NCI-H82 treated with DMSO at 0.1 percent for 48 hours (cell line): ENCODE measurements around the gene CAMKV.
A peak's percentile ranks its signal among the peaks of the same experiment; 100 is the strongest.

Experiments
- DNase-seq: peaks from one replicate; lab custom pipeline; 2025; ENCODE audit not compliant: unreplicated experiment; lab: John Stamatoyannopoulos, UW

Gene CAMKV

GRCh38 chr3:49896345-49896744 is 26.6 kb upstream of the CAMKV start:
- DNase-seq, result no peak

DNA sequence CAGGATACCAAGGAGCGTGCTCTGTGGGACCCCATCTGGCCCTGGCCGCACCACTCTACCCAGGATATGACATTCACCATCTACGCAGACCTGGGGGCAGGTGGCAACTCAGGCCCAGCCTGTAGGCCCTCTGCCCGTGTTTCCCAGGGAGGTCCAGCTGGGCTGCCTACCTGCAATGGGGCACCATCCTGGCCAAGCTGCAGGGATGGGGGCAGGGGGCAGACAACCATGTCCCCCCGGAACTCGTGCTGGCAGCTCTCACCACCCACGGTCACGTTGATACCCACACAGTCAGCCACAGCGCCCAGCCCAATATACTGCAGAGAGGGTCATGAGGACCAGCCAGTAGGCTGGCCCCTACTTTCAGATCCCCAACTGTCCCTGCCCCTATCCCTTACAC is 26.1 kb upstream of the CAMKV start:
- no peak for DNase-seq

DNA sequence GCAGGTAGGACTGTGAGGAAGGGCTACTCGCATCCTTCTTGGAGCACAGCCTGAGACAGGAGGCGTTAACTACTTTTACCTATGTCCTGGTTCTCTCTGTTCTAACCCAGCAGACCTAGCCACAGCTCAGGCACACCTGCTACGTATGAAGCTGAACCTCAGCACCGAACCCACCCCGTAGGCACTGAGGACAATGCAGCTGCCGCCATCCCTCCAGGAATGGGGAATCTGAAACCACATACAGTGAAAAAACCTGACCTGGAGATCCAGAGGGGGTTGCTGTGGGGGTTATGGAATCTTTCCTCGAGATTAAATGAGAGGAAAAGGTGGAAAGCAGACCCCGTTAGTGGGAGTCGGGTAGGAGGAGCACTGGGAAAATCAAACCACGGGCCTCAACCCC is 19.6 kb upstream of the CAMKV start:
- no peak for DNase-seq

GRCh38 chr3:49886922-49887265 is 17.2 kb upstream of the CAMKV start:
- DNase-seq, result no peak

DNA sequence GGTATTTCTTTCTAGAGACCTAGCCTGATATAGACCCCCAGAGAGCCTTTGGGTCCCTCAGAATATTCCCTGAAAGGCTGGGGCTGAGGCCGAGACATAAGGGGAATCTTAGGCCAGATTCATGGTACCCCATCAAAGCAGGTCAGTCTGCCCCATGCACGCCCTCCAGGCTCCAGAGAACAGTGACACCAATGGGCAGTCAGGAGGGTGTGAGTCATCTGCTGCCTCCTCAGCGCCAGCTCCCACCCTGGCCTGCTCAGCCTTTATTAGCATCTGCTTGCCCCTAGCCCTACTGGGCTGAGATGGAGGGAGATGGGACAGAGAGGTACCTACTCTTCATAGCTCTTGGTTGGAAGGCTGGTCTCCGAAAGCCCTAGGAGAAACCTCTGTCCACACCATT is 14.3 kb upstream of the CAMKV start:
- no peak for DNase-seq

DNA sequence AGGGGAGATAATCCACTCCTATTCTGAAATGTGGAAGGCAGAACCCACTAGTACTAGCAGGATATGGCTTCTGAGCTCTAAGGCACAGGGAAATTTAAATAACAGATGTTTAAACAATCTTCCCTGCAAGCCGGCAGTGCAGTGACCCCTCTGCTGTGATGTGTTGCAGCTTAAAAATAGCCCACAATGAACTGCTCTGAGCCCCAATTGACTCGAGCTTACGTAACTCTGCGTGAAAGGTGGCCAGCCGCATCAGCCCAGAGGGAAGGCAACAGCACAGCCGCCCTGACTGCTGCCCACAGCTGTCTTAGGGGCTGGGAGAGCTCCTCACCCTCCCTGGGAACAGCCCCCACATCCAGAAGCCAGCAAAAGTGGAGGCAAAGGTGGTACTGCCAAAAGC is 12.5 kb upstream of the CAMKV start:
- no peak for DNase-seq

DNA sequence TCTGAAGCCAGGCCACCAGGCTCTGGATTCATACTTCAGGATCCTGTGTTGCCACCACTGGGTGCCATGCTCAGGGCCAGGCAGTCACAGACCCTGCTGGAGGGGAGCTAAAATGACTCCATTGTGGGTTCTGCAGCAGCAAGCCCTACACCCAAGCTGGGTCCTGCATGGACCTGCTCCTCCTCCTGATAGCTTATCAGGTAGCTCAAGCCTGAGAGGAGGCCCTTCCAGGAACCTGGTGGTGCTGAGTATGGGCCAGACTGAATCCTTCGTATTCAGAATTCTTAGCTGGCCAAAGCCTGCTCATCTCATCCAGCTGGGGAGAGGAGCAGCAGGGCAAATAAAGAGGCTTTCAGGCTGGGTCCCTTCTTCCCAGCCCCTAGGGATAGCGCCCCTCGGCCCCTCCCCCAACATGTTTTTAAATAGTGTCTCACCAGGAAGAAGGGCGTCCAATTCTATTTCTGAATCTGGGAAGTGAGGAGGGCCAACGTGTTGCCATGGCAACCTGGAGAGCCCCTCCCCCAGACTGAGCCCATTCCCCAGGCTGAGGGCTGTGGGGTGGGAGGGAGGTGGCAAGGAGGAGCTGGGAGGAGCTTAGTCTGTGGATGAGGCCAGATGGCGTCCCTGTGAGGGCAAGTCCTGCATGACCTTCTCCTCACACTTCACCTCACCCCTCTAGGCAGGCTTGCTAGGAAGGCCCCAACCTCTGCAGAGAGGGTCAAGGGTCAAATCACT is 11.0 kb upstream of the CAMKV start:
- peak; percentile 69 for DNase-seq

GRCh38 chr3:49879721-49880120 is 10.0 kb upstream of the CAMKV start:
- DNase-seq, result no peak

GRCh38 chr3:49878686-49879085 is 9.0 kb upstream of the CAMKV start:
- no peak for DNase-seq

DNA sequence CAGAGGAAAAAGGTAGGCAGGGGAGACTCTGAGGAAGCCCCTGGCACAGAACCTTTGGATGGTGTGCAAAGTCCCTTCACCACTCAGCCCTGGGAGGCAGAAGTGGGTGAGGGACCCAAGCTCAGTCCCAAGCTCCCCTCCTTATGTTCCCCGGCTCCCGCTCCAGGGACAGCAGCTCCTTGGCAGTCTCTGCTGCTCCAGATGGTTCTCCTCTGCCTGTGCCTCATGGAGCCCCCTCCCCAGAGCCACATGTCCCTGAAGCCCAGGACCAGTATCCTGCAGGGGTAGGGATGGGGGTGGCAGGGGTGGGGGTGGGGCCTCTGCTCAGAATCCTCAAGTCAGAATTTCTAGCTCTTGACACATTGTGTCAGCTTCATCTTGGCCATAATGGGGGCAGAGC is 8.0 kb upstream of the CAMKV start:
- DNase-seq, result no peak

DNA sequence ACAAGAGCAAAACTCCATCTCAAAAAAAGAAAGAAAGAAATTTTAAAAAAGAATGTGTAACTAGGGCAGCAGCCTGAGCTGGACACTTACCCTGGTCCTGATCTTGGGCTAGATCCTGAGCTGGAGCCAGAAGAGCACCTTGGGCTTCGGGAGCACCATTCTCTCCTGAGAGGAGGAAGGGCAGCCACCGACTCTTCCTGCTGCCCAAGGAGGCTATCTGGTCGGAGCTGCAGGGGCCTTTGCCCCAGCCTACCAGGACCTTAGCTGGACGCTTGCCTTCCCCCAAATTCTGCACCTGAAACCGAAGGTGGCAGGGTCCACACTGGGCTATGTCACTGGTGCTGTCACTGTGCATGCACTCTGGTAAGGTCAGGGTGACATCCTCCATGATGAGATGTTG is 6.9 kb upstream of the CAMKV start:
- DNase-seq, result no peak

DNA sequence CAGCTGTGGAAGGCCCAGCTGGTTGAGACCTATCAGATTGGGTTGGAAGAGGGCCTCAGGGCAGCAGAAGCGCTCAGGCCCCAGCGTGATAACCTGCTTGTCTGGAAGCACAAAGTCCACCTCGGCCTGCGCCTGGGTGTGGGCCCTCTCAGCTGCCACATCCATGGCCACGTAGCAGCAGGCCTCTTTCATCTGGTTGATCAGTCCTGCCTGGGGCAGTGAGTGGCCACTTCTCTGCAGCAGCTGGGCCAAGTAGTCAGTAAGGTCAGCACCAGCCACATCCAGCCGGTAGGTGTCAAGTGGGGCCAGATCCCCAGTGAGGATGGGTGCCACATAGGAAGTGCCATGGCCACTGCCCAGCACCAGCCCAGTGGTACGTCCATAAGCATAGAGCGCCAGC is 3.9 kb upstream of the CAMKV start:
- no peak for DNase-seq

DNA sequence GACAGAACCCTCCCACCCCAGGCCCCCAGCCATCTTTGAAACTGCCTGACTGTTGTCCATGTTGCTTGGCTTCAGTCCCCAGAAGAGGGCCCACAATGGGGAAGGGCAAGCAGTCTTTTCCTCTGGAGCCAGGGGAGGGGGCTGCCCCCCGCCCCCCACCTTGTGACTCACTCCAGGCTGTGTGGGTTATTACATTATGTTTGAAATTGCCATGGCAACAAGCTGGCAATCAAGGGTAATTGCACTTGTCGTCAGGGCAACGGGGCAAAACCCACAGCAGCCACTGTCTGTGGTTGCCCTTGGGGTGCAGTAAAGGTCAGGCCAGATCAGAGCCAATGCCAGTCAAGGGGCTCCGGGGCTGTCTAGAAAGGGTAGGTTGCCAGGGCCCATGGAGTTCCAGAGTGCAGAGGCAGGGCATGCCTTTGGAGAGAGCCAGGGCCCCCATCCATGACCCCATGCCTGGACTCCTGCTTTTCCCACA is 3.1 kb upstream of the CAMKV start:
- no peak for DNase-seq

GRCh38 chr3:49871531-49872153 is 1.9 kb upstream of the CAMKV start:
- no peak for DNase-seq

GRCh38 chr3:49868862-49869466 is 742 bp downstream of the CAMKV start:
- DNase-seq, result no peak

GRCh38 chr3:49867871-49868321 is 1.8 kb downstream of the CAMKV start:
- peak; percentile 51 for DNase-seq

GRCh38 chr3:49867400-49867799 is 2.3 kb downstream of the CAMKV start:
- no peak for DNase-seq

DNA sequence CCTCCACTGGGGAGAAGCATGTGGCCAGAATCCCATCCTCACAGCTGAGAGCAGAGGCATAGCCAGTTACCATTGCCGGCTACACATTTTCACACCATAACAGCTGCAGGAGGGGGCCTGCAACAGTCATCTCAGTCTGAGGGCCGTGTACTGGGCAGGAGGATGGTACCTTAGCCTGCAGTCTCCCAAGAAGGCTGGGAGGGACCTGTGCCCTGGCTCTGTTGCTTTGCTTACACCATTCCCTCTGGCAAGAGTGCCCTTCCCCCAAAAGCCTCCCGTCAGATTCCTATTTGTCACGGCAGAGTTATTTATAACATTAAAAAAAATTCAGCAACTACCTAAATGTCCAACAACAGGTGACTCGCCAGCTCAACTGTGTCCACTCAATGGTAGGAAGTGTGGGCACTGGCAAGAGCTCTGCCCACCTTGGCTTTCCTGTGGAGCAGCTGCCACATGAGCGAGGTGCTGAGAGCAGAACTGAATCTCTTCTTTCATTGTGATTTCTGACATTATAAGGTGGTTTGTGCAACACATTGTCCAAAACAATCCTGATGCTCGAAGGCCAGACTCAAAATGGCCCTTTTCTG is 4.4 kb downstream of the CAMKV start:
- DNase-seq, result no peak

- DNase-seq, result no peak
Measured at GRCh38 chr3:49864505-49864904, 5.2 kb downstream of the CAMKV start.

- no peak for DNase-seq
Measured at GRCh38 chr3:49859576-49860305, 10.0 kb downstream of the CAMKV start.
